Non-pigmented ciliary epithelial cell (primary cell): Measurements from ENCODE around the gene ABHD2.
"Not testable (repeated sequence)": the region's sequence is repeated elsewhere in the genome, so short reads cannot be mapped to it uniquely, and the experiment has no call there.

Experiments used
- DNase-seq: peaks from one replicate; pipeline ENCODE4 v3.0.0-alpha.2; 2010; ENCODE audit warnings: low read depth

ABHD2 gene, protein sequence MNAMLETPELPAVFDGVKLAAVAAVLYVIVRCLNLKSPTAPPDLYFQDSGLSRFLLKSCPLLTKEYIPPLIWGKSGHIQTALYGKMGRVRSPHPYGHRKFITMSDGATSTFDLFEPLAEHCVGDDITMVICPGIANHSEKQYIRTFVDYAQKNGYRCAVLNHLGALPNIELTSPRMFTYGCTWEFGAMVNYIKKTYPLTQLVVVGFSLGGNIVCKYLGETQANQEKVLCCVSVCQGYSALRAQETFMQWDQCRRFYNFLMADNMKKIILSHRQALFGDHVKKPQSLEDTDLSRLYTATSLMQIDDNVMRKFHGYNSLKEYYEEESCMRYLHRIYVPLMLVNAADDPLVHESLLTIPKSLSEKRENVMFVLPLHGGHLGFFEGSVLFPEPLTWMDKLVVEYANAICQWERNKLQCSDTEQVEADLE

DNA sequence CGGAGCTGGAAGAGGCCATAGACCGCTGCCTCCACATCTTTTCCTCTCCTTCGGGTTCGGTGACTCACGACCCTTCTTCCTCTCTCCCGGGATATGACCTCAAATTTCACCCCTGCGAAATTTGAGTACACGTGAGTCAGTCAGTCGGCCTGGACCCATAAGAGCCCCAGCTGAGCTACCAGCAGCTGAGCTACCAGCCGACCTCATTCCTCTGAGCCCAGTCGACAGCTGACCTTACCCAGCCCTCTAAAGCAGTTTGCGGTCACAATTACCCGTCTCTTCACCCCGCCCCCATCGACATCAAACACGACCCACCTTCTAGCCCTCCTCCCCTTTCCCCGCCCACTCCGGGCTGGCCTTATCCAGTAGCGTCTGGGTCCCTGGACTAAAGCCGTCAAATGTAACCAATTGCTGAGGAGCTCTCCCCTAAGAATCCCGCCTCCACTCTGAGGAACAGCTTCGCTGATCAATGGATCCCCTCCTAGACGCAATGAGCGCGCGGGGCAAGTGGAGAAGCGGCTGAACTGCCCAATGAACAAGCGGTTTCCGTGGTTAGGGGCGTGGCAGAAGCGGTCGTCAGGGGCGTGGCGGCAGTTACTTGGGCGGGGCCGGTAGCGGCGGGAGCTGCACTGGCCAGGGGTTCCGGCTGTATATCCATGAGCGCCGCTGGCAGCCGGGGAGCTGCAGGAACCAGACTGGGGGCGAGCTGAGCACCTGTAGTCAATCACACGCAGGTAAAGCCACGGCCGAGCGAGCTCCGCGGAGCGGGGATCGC is at the start of gene ABHD2:
ABHD2 (plus strand) TSS at position 627 of the 775 bp plus-strand sequence. CDS start 27,872 bp downstream, outside the sequence.
- peak; percentile 100 for DNase-seq

DNA sequence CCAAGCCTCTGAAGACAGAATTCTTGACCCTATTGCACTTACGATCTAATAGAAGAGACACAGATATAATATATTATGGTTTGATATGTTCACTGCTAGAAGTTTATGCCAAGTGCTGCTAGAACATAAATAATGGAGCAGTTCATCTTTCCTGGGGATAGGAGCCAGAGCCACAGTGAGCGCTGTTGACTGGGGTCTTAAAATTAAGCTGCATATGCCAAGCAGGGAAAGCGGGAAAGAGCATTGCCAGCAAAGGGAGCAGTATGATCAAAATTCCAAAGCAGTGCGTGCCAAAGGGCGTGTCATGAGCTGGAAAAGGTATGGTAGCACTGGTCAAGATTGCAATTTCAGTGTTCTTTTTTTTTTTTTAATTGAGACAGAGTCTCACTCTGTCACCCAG is 49.1 kb upstream of the ABHD2 start:
- DNase-seq, result no peak

DNA sequence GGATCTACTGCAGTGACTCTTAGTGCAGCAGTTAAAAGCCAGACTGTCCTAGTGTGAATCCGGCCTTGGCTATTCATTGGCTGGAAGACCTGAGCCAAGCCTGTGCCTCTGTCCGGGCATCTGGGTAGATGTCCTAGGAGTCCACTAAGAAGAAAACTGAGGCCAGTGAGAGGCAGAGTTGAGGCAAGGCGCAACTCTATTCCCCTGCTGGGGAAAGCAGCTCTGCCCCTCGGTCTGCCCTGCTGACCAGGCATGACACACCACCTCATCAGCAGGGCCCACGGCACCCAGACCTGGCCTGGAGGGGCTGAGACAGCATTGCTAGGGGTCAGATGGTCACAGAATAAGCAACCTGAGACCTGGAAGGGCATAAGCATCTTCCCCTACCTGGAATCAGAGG is 46.7 kb upstream of the ABHD2 start:
- no peak for DNase-seq

DNA sequence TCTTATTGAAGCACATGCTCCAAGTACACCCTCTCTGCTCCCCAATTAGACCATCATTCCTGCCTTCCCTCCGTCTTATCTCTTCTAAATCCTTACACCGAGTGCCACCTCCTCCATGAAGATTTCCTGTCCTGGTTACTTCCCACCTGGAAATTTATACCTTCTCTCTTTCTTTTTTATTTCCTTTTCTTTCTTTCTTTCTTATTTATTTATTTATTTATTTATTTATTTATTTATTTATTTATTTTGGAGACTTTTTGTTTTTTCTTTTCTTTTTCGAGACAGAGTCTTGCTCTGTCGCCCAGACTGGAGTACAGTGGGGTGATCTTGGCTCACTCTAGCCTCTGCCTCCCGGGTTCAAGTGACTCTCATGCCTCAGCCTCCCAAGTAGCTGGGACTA is 45.9 kb upstream of the ABHD2 start:
- DNase-seq, result no peak

DNA sequence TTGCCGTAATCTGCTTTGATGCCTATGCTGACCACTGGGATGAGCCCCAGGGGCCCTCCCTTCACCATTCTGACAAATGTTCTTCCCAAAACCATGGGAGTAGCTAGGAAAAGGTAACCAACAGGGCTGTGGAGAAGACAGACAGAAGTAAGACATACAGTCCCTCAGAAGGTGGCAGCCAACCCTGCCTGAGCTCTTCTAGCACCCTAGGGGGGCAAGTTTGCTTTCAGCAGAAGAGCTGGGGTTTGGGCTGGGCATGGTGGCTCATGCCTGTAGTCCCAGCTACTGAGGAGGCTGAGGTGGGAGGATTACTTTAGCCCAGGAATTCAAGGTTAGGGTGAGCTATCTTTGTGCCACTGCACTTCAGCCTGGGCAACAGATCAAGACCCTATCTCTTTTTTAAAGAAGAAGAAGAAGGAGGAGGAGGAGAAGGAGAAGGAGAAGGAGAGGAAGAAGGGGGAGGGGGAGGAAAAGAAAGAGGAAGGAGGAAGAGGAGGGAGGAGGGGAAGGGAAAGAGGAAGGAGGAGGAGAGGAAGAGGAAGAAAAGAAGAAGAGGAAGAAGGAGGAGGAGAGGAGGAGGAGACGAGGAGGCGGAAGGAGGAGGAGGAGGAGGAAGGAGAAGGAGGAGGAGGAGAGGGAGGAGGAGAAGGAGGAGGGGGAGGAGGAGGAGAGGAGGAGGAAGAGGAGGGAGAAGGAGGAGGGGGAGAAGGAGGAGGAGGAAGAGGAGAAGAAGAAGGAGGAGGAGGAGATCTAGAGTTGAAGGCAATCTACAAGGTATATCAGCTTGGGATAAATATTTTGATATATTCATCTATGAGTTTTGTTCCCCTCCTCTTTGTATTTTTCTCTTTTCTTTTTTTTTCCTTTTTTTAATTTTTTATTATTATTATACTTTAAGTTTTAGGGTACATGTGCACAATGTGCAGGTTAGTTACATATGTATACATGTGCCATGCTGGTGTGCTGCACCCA is 44.9 kb upstream of the ABHD2 start:
- DNase-seq, result no peak

DNA sequence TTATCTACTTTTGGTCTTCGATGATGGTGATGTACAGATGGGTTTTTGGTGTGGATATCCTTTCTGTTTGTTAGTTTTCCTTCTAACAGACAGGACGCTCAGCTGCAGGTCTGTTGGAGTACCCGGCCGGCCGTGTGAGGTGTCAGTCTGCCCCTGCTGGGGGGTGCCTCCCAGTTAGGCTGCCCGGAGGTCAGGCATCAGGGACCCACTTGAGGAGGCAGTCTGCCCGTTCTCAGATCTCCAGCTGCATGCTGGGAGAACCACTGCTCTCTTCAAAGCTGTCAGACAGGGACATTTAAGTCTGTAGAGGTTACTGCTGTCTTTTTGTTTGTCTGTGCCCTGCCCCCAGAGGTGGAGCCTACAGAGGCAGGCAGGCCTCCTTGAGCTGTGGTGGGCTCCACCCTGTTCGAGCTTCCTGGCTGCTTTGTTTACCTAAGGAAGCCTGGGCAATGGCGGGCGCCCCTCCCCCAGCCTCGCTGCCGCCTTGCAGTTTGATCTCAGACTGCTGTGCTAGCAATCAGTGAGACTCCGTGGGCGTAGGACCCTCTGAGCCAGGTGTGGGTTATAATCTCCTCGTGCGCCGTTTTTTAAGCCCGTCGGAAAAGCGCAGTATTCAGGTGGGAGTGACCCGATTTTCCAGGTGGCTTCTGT is 39.1 kb upstream of the ABHD2 start:
- DNase-seq, result not testable (repeated sequence)

DNA sequence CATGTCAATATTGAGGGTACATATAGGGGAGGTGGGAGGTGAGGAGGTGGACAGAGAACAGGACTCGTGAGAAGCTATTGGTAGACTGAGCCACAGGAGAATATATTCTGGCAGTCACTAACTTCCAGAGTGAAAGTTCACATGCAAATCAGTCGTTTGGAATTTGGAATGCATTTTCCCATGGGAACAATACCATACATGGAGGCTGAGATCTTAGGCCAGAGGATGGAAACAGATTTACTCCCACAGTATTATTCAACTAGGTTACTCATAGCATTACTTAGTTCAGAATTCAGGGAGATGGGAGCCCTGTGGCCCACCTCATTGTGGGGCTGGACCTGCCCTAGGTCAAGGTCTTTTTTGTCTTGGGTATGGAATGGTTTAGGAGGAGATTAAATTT is 36.4 kb upstream of the ABHD2 start:
- DNase-seq, result peak; percentile 52

DNA sequence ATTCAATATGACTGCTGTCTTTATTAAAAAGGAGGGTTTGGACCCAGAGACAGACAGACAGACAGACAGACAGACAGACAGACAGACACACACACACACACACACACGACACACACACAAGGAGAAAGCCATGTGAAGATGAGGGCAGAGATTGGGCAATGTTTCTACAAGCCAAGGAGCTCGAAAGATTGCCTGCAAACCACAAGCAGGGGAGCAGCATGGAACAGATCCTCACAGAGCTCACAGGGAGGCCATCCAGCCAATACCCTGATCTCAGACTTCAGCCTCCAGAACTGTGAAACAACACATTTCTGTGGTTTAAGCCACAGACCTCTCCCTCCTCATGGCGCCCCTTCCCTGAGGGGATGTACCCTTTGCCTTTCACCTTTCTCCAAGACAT is 35.8 kb upstream of the ABHD2 start:
- peak; percentile 88 for DNase-seq

DNA sequence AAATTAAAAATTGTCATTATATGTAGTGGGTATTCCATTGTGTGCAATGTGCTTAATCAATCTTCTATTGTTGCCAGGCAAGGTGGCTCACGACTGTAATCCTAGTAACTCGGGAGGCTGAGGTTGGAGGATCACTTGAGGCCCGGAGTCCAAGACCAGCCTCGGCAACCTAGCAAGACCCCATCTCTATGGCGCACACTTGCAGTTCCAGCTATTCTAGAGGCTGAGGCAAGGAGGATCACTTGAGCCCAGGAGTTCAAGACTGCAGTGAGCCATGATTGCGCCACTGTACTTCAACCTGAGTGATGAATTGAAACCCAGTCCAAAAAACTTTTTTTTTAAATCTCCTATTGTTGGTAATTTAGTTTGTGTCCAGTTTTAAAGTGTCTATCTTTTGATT is 33.4 kb upstream of the ABHD2 start:
- DNase-seq, result no peak

DNA sequence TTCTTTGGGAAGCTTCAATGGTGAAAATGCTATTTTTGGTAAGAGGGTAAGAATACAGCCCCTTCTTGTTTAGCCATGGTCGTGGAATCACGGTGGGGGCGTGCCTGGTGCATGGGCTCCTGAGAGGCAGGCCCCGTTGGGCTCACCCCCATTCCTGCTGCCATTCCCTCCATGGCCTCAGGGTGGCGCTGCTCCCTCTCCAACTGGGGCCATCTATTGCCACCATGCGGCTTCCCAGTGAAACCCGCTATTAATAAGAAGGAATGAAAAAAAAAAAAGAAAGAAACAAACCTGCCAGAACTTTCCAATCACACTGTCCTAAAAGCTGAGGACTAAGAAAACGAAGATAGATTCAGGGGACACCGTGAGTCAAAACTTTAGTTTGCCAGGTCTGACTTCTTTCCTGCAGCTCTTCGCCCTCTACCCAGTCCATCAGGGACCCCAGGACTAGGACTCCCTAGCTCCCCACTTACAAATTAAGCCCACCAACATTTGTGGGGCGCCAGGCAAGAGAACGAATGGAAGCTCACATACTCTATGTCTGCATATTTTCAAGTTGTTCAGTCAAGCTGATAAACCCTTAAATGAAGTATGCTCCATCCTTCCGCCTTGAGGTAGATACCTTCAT is 30.6 kb upstream of the ABHD2 start:
- no peak for DNase-seq

DNA sequence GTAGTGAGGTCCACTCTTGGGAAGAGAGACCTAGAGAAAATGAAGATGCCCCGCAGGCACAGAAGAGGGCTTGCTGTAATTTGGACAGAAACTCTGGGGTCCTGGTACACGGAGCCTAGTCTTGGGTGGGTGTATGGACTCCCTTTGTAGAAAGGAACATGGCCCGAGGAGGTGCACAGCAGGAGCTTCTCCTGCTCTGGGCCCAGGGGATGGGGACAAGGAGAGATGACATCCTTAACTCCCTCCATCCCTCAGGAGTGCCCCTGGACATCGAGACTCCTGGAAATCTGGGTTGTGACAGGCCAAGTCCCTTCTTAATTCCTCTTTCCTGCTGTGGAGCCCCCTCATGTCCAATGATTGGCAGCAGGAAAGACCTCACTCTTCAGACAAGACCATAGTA is 29.9 kb upstream of the ABHD2 start:
- DNase-seq, result no peak

DNA sequence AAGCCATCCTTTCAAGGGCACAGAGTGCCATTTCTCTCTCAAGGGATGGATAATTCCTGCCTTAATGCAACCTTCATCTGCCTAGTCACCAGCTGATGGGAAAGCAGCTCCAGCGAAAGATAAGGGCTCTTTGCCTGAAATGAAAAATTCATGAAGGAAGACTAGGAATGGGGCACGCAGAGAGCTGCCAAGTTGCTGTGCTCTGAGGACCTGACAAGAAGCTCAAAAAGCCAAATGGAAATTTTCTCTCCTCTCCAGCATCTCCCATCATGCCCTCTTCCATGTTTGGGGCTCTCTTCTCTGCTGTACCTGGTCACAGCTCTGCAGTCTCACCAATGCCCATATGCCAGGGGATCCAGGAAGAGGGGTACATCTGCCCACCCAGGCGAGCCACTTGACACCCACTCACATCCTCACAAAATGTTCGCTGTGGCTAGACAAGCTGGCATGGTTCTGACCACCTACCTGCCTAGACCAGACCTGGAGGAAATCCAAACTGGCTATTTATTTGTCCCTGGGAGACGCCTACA is 29.3 kb upstream of the ABHD2 start:
- DNase-seq, result no peak

DNA sequence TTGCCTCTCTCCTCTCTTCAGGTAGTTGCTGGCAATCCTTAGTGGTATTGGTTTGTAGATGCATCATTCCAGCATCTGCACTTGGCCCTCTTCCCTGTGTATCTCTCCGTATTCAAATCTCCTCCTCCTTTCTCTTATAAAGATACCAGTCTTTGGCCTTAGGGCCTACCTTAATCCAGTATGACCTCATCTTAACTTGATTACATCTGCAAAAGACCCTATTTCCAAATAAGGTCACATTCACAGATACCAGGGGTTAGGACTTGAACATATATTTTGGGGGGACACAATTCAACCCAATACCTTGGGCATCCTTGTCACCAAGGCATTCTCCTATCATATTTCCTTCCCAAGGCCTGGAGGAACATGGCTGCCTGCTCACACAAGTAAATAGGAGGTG is 22.0 kb upstream of the ABHD2 start:
- no peak for DNase-seq

DNA sequence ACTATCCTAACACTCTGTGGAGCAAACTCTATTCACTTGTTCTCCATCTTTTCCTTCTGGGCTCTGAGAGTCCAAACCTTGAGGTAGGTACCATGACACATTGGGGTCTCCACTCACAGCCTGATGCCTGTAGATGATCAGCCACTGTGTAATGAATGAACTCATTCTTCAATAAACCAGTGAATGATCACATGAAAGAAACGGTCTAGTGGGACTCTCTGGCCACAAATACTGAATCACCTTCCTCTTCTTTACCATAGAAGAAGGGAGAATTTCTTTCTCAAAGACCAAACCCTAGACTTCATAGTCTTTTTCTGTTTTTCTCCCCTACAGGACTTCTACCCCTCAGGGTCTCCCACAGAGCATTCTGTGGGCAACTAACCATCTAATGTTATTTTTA is 20.5 kb upstream of the ABHD2 start:
- no peak for DNase-seq

DNA sequence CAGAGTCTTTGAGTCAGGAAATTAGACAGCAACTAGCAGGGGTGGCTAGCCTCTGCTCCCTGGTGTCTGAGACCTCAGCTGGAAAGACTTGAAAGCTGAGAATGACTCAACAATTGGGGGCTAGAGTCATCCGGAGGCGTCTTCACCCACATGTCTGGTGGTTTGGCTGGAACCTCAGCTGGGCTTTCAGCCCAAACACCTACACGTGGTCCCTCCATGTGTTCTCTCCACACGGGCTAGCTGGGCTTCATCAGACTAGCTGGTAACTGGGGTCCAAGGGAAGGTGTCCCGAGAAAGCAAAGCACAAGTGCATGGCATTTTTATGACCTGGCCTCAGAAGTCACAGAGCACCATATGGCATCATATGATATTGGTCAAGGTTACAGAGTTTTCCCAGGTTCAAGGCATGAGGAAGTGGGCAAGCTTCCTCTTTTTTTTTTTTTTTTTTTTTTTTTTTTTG is 19.9 kb upstream of the ABHD2 start:
- peak; percentile 96 for DNase-seq

DNA sequence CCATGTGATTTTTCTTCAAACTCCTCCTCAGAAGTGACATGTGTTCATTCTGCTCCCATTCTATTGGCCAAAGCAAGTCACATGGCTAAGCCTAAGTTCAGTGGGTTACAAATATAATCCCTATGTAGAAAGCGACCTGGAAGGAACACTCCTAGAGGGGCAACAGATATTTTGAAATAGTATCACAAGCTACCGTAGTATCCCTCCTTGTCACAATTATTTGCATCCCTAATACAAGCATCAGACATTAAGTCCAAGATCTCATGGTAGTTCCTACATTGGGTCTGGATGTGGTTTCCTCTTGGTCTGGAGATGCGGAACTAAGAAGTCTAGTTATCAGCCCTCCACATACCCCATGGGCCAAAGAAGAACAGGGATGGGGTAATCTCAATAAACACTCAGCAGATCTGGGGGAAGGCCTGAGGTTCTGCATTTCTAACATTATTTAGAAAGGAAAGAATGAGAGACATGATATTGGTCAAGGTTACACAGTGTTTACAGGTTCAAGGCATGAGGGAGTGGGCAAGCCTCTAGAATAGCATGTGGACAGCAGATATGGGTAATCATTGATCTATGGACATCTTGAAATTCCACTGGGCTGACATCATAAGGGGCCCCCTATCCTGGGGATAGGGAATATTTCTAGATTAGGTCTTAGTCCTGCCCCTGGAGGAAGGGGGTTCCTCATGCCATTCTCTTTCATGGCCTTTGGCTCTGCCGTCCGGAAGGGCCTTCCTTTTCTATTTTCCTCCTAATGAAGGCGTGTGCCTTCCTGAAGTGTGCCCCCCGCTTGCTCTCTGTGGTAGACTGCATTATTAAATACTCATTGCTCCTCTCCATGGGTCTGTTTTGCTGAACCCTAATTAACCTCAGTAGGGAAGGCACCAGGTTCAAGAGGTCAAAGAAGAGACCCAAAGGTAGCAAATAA is 17.8 kb upstream of the ABHD2 start:
- DNase-seq, result no peak

DNA sequence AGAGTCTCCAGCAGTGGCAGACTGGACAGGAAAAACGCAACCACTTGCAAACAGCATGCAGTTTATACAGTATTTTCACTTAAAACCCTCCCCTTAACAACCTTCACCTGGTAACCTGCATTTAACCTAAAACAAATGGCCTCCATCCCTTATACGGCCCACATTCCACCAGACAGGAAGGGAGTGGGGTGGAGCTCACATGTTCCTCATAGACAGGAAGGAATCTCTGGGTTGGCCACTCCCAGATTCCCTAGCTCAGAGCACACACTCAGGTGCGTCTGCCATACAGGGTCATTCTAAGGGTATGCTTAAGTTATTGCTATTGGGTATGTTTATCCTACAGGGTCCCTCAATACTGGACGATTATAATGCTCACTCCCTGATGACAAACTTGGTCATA is 16.8 kb upstream of the ABHD2 start:
- no peak for DNase-seq

DNA sequence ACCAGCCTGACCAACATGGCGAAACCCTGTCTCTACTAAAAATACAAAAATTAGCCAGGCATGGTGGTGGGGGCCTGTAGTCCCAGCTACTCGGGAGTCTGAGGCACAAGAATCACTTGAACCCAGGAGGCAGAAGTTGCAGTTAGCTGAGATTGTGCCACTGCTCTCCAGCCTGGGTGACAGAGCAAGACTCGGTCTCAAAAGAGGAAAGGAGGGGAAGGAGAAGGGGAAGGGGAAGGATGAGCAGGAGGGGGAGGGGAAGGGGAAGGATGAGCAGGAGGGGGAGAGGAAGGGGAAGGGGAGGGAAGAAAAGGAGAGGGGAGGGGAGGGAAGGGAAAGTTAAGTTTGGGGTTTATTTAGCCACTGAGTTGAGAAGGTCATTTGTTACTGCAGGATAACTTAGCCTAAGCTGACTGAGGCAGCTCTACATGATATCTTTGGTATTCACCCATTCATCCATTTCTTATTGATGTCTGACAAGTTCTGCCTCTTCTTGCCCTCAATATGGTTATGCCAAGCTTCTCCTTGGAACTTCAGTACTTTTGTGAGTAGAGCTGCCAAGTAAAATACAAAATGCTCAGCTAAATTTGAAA is 15.9 kb upstream of the ABHD2 start:
- DNase-seq, result no peak

DNA sequence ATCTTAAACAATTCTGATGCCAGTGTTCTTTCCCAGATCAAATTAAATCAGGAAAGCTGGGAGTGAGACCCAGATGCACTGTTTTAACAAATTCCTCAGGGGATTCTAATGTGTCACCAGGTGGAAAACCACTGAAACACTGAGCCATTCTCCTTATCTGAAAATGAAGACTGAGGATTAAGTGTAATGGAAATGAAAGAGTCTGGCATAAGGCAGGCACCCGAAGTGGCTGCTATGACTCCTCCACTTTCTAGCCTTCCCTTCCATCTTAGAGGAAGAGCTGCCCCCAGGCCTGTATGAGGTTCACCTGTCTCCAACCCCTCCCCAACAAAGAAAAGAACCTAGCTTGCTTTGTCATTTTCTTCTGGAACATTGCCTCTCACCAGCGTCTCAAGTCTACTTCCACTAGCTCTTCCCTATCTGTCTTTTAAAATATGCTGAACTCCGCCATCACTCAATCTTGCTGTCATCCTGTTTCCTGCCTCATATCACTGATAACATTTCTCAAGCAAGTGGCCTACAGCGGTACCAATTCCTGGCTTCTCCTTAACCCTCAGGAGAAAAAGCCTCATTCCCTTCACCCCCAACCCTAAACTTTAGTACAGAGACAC is 13.7 kb upstream of the ABHD2 start:
- no peak for DNase-seq
